Activated T-helper 1 cell treated with Interleukin-2 at 50 U/mL for 16 hours (primary cell): ENCODE measurements around the gene FATE1.
"Not testable (repeated sequence)": the region's sequence is repeated elsewhere in the genome, so short reads cannot be mapped to it uniquely, and the experiment has no call there.

Source experiments
- DNase-seq: peaks from one replicate; pipeline ENCODE4 v3.0.0-alpha.2; 2020; ENCODE audit warnings: low read depth

FATE1 gene

GRCh38 chrX:151715752-151716151 is at the start of gene FATE1:
TSS of gene FATE1 (plus strand) at chrX:151716035. CDS start at chrX:151716120, 85 bp downstream.
- DNase-seq, result no peak

- no peak for DNase-seq
Measured at GRCh38 chrX:151675121-151675746, 40.6 kb upstream of the FATE1 start.

GRCh38 chrX:151676196-151676595 is 39.6 kb upstream of the FATE1 start:
- no peak for DNase-seq

GRCh38 chrX:151679798-151680402 is 35.9 kb upstream of the FATE1 start:
- no peak for DNase-seq

GRCh38 chrX:151680805-151681204 is 35.0 kb upstream of the FATE1 start:
- DNase-seq, result no peak

GRCh38 chrX:151687635-151688034 is 28.2 kb upstream of the FATE1 start:
- DNase-seq, result no peak

GRCh38 chrX:151688695-151689094 is 27.1 kb upstream of the FATE1 start:
- DNase-seq, result no peak

- DNase-seq, result no peak
Measured at GRCh38 chrX:151692825-151693224, 23.0 kb upstream of the FATE1 start.

- no peak for DNase-seq
Measured at GRCh38 chrX:151694121-151694520, 21.7 kb upstream of the FATE1 start.

GRCh38 chrX:151694661-151695582 is 20.9 kb upstream of the FATE1 start, which contains the start of gene PRRG3:
TSS of gene PRRG3 (plus strand) at chrX:151695458. CDS start at chrX:151698815, 3,357 bp downstream.
- no peak for DNase-seq

GRCh38 chrX:151695583-151696340 is 20.1 kb upstream of the FATE1 start:
- DNase-seq, result no peak

GRCh38 chrX:151697082-151697481 is 18.8 kb upstream of the FATE1 start:
- DNase-seq, result not testable (repeated sequence)

- DNase-seq, result no peak
Measured at GRCh38 chrX:151697522-151697921, 18.3 kb upstream of the FATE1 start.

- no peak for DNase-seq
Measured at GRCh38 chrX:151698485-151698884, 17.4 kb upstream of the FATE1 start.

- DNase-seq, result no peak
Measured at GRCh38 chrX:151699746-151700145, 16.1 kb upstream of the FATE1 start.

GRCh38 chrX:151700581-151700980 is 15.3 kb upstream of the FATE1 start:
- no peak for DNase-seq

GRCh38 chrX:151701071-151701470 is 14.8 kb upstream of the FATE1 start:
- no peak for DNase-seq

- no peak for DNase-seq
Measured at GRCh38 chrX:151701531-151701930, 14.3 kb upstream of the FATE1 start.

GRCh38 chrX:151702026-151702714 is 13.7 kb upstream of the FATE1 start:
- DNase-seq, result no peak

- no peak for DNase-seq
Measured at GRCh38 chrX:151702741-151703340, 13.0 kb upstream of the FATE1 start.

- no peak for DNase-seq
Measured at GRCh38 chrX:151703487-151703886, 12.3 kb upstream of the FATE1 start.
